HEK293T (cell line): ENCODE measurements around the gene HIBCH.

ENCODE experiments used
- CTBP1 ChIP-seq: fragments of 450-650 bp; IDR thresholded peaks from 2 replicates; pipeline ENCODE4 v1.6.1; 2016; ENCODE audit warnings: borderline replicate concordance
- ELF4 ChIP-seq: fragments of 450-650 bp; IDR thresholded peaks from 2 replicates; pipeline ENCODE4 v1.6.1; 2017; ENCODE audit warnings: antibody characterized with exemption
- FOXA1 ChIP-seq: fragments of 450-650 bp; IDR thresholded peaks from 2 replicates; pipeline ENCODE4 v1.6.1; 2016; ENCODE audit warnings: mild to moderate bottlenecking
- FOXK2 ChIP-seq: fragments of 450-650 bp; IDR thresholded peaks from 2 replicates; pipeline ENCODE4 v1.6.1; 2016; ENCODE audit warnings: mild to moderate bottlenecking
- FOXM1 ChIP-seq: fragments of 450-650 bp; IDR thresholded peaks from 2 replicates; pipeline ENCODE4 v1.6.1; 2017; ENCODE audit warnings: mild to moderate bottlenecking, borderline replicate concordance
- HDGF ChIP-seq: fragments of 450-650 bp; IDR thresholded peaks from 2 replicates; pipeline ENCODE4 v1.6.1; 2017; ENCODE audit warnings: antibody characterized with exemption, borderline replicate concordance
- L3MBTL2 ChIP-seq: fragments of 450-650 bp; conservative IDR thresholded peaks from 2 replicates; pipeline ENCODE4 v1.6.1; 2016; ENCODE audit warnings: mild to moderate bottlenecking
- NFRKB ChIP-seq: fragments of 450-650 bp; IDR thresholded peaks from 2 replicates; pipeline ENCODE4 v1.6.1; 2016; ENCODE audit warnings: mild to moderate bottlenecking, moderate library complexity
- PKNOX1 ChIP-seq: fragments of 450-650 bp; IDR thresholded peaks from 2 replicates; pipeline ENCODE4 v1.6.1; 2016
- SP1 ChIP-seq: fragments of 450-650 bp; IDR thresholded peaks from 2 replicates; pipeline ENCODE4 v1.6.1; 2017
- SUZ12 ChIP-seq: fragments of 450-650 bp; IDR thresholded peaks from 2 replicates; pipeline ENCODE4 v1.6.1; 2016; ENCODE audit warnings: mild to moderate bottlenecking
- TARDBP ChIP-seq: fragments of 450-650 bp; IDR thresholded peaks from 2 replicates; pipeline ENCODE4 v1.6.1; 2016
- ZNF384 ChIP-seq: fragments of 450-650 bp; IDR thresholded peaks from 2 replicates; pipeline ENCODE4 v1.6.1; 2016

DNA sequence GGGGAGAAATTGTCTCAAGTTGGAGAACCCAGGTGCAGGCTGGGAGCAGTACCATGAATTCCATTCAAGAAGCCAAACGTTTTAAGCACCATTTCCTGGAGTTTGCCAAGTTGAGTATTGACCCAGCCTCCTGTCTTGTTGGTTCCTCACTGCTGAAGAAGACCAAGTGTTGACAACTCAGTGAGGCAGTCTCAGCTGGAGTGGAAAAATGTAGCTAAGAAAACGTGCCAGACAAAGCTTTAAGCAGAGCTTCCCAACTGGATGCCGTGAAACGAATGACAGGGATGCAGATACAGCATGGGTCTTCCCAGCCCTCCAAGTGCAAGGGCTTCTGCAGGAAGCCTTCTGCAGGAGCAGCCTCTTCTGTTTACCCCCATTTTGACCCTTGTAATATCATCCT, 23.0 kb upstream of the HIBCH start:
- TF ChIP-seq FOXK2 (no peak), NFRKB (no peak), SUZ12 (no peak), TARDBP (no peak), PKNOX1 (no peak), SP1 (no peak), L3MBTL2 (no peak), FOXA1 (no peak), ZNF384 (no peak), ELF4 (no peak), HDGF (no peak), CTBP1 (no peak), FOXM1 (no peak)
